ENCODE results near the gene CACNG3. TPM values are rescaled to one million over a fixed set of nuclear protein-coding genes. Genes with fewer than 3 reads are reported as not detected.

Gene CACNG3
- total RNA-seq, 1 experiment from 2014 or later: not detected

DNA sequence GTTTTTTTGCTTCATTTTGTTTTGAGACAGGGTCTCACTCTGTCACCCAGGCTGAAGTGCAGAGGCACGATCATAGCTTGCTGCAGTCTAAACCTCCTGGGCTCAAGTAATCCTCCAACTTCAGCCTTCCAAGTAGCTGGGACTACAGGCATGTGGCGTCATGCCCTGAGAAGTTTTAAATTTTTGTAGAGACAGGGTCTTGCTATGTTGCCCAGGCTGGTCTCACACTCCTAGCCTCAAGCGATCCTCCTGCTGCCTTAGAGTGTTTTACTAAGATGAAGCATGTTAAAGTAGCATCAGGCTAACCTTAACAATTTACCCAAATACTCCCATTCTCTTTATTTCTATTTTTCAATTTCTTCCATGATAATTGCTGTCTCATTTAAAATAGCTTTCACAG lies 49.2 kb upstream of the CACNG3 start:
- Histone ChIP-seq H2BK15ac (ENCODE audit: low read depth, low read length) (no peak overlapping the region), H3K14ac (ENCODE audit: insufficient read depth, low read length) (no peak overlapping the region), H3K18ac (ENCODE audit: insufficient read length, low read depth, low read length) (no peak overlapping the region), H4K5ac (ENCODE audit: insufficient read length, low read depth, low read length) (no peak overlapping the region), H4K20me1 (ENCODE audit: control insufficient read depth, insufficient read depth, insufficient read length) (no peaks in the 10 kb centered on the region), H2BK12ac (ENCODE audit: insufficient read length, low read depth, low read length) (no peak overlapping the region), H3K79me2 (ENCODE audit: insufficient read depth, low read length) (no peaks in the 10 kb centered on the region), H2AK5ac (ENCODE audit: insufficient read length, low read length) (no peak overlapping the region), H3K27me3 (ENCODE audit: insufficient read depth, low read length) (no peaks in the 10 kb centered on the region), H3K4ac (ENCODE audit: low read depth, low read length) (no peak overlapping the region), H3K23ac (ENCODE audit: insufficient read length, low read depth, low read length) (no peak overlapping the region), H2AFZ (ENCODE audit: low read length) (no peak overlapping the region), H3K4me2 (ENCODE audit: insufficient read depth, insufficient read length, low read length) (no peak overlapping the region), H2BK20ac (ENCODE audit: low read depth, low read length, poor library complexity, severe bottlenecking) (no peak overlapping the region), H3K9me3 (ENCODE audit: control insufficient read depth, low read depth, low read length) (no peaks in the 10 kb centered on the region), H3T11ph (ENCODE audit: low read length) (no peak overlapping the region), H4K91ac (ENCODE audit: insufficient read length, low read depth, low read length) (no peak overlapping the region), H3K9ac (ENCODE audit: extremely low read depth, insufficient read length, low read length) (no peak overlapping the region), H3K27ac (ENCODE audit: insufficient read length, low read depth, low read length) (no peak overlapping the region), H2BK120ac (ENCODE audit: low read depth, low read length, poor library complexity, severe bottlenecking) (no peak overlapping the region), H4K8ac (replicated peaks; ENCODE audit: insufficient read length, low read depth, low read length) (no peak overlapping the region), H2BK5ac (ENCODE audit: insufficient read length, low read length) (no peak overlapping the region), H3K4me1 (ENCODE audit: insufficient read depth, low read length) (peaks cover 5% of the 10 kb centered on the region; the same call in 1 of the 2 replicates), H3K79me1 (ENCODE audit: insufficient read depth, low read depth, low read length, poor library complexity, severe bottlenecking) (no peaks in the 10 kb centered on the region), H3K23me2 (ENCODE audit: insufficient read length, low read depth, low read length, poor library complexity, severe bottlenecking) (no peaks in the 10 kb centered on the region), H3K56ac (ENCODE audit: insufficient read length, low read depth, low read length) (no peak overlapping the region)
- TF ChIP-seq, protein P1, sequence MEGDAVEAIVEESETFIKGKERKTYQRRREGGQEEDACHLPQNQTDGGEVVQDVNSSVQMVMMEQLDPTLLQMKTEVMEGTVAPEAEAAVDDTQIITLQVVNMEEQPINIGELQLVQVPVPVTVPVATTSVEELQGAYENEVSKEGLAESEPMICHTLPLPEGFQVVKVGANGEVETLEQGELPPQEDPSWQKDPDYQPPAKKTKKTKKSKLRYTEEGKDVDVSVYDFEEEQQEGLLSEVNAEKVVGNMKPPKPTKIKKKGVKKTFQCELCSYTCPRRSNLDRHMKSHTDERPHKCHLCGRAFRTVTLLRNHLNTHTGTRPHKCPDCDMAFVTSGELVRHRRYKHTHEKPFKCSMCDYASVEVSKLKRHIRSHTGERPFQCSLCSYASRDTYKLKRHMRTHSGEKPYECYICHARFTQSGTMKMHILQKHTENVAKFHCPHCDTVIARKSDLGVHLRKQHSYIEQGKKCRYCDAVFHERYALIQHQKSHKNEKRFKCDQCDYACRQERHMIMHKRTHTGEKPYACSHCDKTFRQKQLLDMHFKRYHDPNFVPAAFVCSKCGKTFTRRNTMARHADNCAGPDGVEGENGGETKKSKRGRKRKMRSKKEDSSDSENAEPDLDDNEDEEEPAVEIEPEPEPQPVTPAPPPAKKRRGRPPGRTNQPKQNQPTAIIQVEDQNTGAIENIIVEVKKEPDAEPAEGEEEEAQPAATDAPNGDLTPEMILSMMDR (conservative IDR thresholded peaks at IDR 0.05): no peak
- Mint-ChIP-seq H3K4me1 (peaks cover 44% of the 10 kb centered on the region in 2 experiments), H3K36me3 (ENCODE audit: insufficient read depth in 1 of 3, low read depth in 3 of 3) (peaks cover 0 to 11% (median 0%) of the 10 kb centered on the region in 3 experiments; a peak in 2 of 7 replicates), H3K27ac (no peak overlapping the region), H3K4me3 (no peak overlapping the region), H3K9me3 (peaks cover 0 to 5% of the 10 kb centered on the region in 2 experiments; a peak in 3 of 5 replicates), H3K27me3 (ENCODE audit: low read depth) (no peaks in the 10 kb centered on the region)
- WGBS (ENCODE audit: extremely low coverage, insufficient read length, low lambda C conversion rate): no CpG with 5 or more reads among the region's 3 CpGs
- DNase-seq: no peak
